Suppressor macrophage treated with lipopolysaccharide for 4 hours (primary cell): ENCODE measurements around the gene TPM4.
"Not testable (repeated sequence)": the region's sequence is repeated elsewhere in the genome, so short reads cannot be mapped to it uniquely, and the experiment has no call there.

Experiments
- DNase-seq: peaks from one replicate; pipeline ENCODE4 v3.0.0-alpha.2; 2020

Gene TPM4

GRCh38 chr19:16074488-16075365 lies 1.6 kb upstream of the TPM4 start:
- DNase-seq: no peak

DNA sequence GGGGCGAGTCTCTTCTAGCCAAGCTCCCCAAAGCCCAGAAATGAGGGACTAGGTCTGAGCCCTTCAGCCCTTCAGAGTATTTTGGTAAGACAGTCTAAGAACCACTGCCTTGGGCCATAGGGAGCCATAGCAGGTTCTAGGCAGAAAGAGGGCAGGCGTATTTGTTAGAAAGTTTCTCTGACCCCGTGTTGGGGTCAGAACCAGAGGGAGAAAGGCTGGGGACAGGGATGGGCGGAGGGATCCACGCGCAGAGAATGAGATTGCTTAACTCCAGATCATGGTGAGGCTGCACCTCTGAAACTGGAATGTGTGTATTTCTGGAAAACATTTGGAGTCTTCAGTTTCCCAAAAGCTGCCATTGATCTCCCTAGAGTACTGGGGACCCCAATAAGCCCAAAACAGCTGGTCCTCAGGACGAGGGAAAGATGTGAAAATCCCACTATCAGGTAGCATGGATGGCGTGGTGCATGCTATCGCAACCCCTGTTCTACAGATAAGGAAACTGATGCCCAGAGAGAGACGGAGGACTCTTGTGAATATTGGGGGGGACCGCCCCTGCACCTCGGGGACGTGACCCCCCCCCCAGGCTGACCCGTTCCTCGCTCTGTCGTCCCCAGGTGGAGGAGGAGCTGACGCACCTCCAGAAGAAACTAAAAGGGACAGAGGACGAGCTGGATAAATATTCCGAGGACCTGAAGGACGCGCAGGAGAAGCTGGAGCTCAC lies 703 bp upstream of the TPM4 start:
- no peak for DNase-seq

DNA sequence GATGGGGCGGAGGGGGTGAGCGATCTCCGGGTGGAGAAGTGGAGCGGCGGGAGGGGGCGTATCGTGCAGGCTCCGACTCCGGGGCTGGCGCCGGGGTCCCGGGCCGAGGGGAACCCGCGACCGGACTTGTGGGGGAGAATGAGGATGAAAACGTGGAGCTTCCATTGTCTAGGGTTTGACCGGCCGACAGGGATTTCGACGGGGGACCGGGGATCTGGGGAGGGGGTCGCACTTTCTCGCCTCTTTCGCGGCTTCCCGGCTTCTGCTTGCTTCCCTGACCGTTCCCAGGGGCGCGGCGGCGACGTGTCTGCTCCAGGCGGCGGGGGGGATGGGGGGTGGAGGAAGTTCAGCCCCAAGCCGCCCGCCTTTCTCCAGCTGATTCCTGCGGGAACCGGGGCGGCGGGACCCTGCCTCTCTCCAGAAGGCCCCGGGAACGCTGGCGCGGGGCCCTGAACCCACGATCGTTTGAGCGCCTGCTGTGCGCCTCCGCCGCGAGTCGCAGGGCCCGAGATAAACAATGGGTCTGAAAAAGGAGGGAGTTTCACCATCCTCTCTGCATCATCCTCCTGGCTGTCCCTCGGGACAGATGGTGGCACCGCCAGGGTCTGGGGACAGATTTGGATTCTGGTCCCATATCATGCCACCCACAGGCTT lies 790 bp downstream of the TPM4 start:
- DNase-seq: peak; percentile 59

DNA sequence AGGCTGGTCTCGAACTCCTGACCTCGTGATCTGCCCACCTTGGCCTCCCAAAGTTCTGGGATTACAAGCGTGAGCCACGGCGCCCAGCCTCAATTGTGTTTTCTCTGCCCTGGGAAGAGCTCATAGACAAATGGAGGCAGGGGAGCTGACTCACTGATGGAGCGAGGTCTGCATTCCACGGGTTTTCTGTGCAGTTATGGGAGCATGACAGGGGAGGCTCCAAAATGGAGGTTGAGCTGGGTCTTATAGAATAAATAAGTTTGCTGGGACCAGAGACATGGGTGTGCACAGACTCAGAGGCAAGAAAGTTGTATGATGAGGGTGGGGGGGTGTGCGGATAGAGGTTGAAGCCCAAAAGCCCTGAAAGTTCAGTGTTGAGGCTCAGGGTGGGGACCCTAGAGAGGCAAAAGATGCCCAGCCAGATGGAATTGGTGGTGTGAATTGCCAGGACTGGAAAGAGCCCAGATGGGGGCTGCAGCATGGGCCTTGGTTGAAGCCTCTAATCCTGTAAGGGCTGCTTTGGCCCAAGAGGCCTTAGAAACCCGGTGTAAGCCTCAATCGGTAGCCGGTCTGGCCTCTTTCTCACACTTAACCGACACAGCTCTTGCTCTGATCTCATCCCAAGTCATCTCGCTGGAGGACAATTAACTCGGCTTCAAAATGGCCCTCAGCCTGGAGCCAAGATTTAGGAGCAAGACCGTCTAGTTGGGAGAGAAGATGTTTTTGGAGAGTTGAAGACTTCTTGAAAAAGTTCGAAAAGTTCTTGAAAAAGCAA lies 1.9 kb downstream of the TPM4 start:
- peak; percentile 61 for DNase-seq

GRCh38 chr19:16078759-16079707 lies 2.7 kb downstream of the TPM4 start:
- DNase-seq: peak; percentile 94

DNA sequence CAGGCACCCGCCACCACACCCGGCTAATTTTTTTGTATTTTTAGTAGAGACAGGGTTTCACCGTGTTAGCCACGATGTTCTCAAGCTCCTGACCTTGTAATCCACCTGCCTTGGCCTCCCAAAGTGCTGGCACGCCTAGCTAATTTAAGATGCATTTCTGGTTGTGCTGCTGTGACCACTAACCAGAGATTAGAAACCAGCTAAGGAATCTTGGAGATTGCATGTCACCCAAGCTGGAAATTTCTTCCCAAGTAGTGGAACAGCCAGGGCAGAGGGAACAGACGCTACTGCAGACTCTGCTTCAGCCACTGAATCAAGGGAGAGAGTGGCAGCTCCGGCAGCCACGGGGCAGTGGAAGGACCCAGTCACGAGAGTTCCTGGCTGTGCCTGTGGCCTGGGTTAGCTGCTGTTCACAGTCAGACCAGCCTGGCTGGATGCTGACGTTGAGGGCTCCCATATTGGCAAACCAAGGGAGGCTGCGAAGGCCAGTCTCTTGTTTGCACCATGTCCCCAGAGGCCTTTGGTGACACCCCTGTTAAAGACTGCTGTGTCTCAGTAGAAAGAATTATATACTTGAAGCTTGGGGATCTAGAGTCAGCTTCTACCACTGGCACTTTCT lies 7.9 kb downstream of the TPM4 start:
- no peak for DNase-seq

- no peak for DNase-seq
These were observed 8.8 kb downstream of the TPM4 start for GRCh38 chr19:16085115-16085514.

GRCh38 chr19:16087404-16087803 lies 11.1 kb downstream of the TPM4 start:
- DNase-seq: not testable (repeated sequence)

DNA sequence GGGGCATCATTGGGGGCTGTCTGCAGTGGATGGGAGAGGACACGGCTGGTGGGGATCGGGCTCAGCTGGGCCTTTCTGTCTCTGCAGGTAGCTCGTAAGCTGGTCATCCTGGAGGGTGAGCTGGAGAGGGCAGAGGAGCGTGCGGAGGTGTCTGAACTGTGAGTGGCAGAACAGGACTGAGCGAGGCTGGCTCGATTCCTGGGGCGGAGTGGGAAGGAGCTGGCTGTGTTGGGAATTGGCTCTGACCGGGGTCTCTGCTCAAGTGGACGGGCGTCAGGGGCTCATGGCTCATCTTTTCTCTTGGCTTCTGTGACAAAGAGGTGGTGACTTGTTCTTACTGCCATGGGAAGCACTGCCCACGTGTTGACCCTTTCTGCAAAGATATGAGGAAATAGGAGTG lies 11.6 kb downstream of the TPM4 start:
- DNase-seq: no peak

GRCh38 chr19:16088351-16089009 lies 12.2 kb downstream of the TPM4 start:
- no peak for DNase-seq

GRCh38 chr19:16089010-16089846 lies 12.9 kb downstream of the TPM4 start:
- DNase-seq: no peak

GRCh38 chr19:16091546-16092475 lies 15.5 kb downstream of the TPM4 start:
- DNase-seq: no peak

- DNase-seq: no peak
These were observed 18.2 kb downstream of the TPM4 start for GRCh38 chr19:16094360-16095070.

- DNase-seq: no peak
These were observed 18.8 kb downstream of the TPM4 start for GRCh38 chr19:16095071-16095571.

DNA sequence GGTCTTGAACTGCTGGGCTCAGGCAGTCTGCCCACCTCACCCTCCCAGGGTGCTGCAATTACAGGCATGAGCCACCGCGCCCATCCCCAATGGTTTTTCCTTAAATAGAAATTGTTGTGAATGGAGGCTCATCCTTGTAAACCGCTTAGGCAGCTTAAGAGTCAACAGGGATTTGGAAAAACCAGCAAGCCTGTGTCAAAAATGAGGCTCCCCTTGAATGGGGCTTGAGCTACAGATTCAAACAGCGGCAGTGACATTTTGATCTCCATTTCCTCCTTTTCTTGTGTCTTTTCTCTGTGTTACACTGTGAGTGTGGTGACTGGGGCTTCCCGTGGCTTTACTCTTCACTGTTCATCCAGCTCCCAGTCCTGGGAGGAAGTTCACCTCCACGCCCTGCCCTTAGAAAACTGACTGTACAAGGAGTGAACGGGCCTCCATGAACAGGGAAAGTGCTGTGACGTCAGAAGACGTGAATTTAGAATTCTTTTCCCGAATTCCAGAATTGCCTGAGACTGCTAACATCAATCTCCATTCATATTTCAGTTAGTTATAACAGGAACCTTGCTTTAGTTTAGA lies 20.1 kb downstream of the TPM4 start:
- no peak for DNase-seq

DNA sequence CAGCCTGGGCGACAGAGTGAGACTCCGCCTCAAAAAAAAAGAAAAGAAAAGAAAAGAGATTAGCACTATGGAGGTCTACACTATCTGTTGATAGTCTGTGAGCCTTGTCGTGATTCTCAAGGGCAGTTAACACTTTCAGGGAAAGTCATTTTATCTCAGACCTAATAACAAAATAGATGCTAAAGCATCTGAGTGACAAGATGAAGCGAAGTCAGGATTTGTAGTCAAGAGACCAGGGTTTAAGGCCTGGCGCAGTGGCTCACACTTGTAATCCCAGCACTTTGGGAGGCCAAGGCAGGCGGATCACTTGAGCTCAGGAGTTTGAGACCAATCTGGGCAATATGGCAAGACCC lies 22.1 kb downstream of the TPM4 start:
- DNase-seq: no peak

- no peak for DNase-seq
These were observed 22.5 kb downstream of the TPM4 start for GRCh38 chr19:16098821-16099220.
